Midbrain (tissue), 1 donor: ENCODE data around the gene BMP8A.
"Not testable (repeated sequence)": the region's sequence is repeated elsewhere in the genome, so short reads cannot be mapped to it uniquely, and the experiment has no call there.

ENCODE experiments used
- DNase-seq: peaks from one replicate; lab custom pipeline; 2025; lab: John Stamatoyannopoulos, UW

Gene BMP8A

GRCh38 chr1:39527190-39527579, 35.7 kb downstream of the BMP8A start:
- not testable (repeated sequence) for DNase-seq

- DNase-seq: no peak
Observed at GRCh38 chr1:39528082-39528481, 36.6 kb downstream of the BMP8A start.

- no peak for DNase-seq
Observed at GRCh38 chr1:39529901-39530535, 38.6 kb downstream of the BMP8A start.

DNA sequence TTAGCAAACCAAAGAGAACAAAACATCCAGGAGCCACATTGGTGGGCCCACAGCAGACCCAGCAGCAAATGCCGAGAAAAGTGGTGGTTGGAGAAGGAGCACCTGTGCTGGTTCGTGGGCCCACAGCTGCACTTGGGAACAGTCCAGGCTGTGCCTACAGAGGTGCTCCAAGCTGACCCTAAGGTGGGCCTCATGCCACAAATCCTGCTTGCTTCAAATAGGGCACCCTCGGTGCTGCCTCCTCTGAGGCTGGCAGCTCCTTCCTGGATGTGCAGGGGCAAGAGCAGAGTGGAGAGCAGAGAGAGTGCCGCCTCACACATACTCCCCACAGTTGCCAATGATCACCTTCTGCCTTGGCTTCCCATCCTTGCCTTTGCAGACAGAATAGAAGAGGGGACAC, 40.1 kb downstream of the BMP8A start:
- no peak for DNase-seq

DNA sequence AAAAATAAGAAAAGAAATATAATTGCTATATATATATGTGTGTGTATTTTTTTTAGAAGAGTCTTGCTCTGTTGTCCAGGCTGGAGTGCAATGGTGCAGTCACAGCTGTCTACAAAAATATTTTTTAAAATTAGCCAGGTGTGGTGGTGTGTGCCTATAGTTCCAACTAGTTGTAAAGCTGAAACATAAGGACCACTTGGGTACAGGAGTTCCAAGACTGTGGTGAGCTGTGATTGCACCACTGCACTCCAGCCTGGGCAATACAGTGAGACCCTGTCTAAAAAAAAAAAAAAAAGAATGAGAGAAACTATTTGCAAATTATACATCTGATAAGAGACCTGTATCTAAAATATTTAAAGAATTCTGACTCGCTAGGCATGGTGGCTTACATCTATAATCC, 42.0 kb downstream of the BMP8A start:
- no peak for DNase-seq

DNA sequence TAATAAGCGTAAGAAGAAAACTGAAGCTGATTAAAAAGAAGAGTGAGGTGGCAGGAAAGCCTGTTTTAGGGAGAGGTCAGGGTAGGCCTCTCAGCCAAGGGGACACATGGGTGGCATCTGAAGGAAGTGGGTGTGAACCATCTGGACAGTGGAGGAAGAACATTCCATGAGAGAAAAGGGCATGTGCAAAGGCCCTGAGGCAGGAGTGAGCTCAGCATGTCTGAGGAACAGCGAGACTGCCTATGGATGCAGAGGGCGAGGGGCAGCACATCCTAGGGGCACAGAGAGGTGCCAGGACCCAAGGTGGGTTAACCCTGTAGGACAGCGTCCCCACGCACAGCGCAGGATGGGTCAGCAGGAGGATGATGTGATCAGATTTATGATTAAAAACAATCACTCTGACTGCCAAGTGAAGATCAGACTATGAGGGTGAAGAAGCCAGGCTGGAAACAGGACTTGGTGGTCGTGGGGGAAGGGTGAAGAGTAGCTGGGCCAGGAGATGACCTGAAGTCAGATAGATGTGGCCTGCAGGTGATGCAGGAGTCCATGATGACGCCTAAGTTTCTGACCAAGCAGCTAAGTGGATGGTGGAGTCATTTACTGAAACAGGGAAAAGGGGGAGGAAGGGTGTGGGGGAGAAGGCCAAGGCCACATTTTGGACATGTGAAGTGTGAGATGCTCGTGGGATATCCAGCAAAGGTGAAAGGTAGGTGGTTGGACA, 47.3 kb downstream of the BMP8A start:
- DNase-seq: no peak

GRCh38 chr1:39539252-39539790, 47.9 kb downstream of the BMP8A start:
- DNase-seq: peak; percentile 83

DNA sequence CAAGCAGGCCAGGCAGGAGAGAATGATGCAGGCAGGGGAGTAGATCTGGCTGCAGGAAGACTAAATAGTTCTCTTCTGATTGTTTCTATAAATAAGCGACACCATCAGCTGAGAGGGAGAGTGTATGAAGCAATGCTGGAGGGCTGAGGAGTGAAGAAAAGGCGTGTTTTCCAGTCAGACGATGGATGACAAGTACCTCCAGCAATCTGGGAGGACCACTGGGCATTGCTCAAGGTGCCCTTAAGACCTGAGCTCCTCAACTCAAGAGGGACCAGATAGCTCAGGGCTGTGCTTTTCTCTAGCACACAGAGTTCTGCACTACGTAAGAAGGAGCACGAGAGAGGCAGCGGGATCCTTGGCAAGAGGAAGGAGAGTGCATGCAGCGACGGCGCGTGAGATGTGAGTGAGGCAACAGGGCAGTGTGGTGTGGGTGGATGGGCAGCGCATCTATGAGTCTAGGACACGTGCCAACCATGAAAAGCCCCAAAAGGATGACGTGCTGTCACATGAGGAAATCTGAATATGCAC, 49.1 kb downstream of the BMP8A start:
- peak; percentile 43 for DNase-seq

DNA sequence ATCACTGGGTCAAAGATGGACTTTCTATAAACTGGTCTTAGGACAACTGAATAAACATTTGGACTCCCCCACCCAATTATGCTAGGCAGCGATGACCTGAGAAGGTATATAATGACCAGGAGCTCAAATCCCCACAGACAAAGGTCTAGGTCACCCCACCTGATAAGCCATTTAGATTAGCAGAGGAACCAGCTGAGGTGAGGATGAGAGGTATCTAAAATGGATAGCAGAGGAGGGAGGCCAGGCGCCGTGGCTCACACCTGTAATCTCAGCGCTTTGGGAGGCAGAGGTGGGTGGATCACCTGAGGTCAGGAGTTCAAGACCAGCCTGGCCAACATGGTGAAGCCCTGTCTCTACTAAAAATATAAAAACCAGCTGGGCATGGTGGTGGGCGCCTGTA, 51.5 kb downstream of the BMP8A start:
- DNase-seq: no peak

DNA sequence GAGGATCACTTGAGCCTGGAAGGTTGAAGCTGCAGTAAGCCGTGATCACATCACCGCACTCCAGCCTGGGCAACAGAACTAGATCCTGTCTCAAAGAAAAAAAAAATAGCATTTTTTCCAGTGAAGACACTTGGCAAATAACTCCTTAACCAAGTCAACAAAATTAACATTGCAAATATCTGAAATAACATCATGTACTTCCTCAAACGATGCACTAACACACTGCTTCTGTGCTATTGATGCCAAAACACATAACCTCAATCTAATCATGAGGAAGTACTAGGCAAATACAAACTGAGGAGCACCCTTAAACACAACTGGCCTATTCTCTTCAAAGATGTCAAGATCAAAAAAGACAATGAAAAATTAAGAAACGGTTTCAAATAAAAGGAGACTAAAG, 52.9 kb downstream of the BMP8A start:
- no peak for DNase-seq

GRCh38 chr1:39545531-39545930, 54.1 kb downstream of the BMP8A start:
- no peak for DNase-seq

GRCh38 chr1:39554277-39554676, 62.8 kb downstream of the BMP8A start:
- no peak for DNase-seq

GRCh38 chr1:39561279-39561678, 69.8 kb downstream of the BMP8A start:
- no peak for DNase-seq

GRCh38 chr1:39562886-39563285, 71.5 kb downstream of the BMP8A start:
- no peak for DNase-seq

DNA sequence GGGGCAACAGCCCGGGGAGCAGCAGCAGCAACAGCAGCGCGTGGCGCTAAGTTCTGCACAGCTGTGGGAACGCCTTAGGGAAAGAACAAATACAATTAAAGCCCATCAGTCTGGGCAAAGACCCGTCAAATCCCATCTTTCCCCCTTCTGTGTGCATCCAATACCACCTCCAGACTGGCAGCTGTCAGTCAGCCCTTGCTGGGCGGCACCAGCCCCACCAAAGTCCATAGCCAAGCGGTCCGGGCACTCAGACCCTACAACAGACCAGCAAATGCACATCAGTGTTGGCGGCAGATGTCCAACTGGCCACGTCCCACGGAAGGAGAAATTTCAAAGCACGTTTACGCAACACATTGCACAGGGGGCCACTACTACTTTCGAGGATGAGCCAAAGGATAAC, 72.2 kb downstream of the BMP8A start:
- DNase-seq: no peak

DNA sequence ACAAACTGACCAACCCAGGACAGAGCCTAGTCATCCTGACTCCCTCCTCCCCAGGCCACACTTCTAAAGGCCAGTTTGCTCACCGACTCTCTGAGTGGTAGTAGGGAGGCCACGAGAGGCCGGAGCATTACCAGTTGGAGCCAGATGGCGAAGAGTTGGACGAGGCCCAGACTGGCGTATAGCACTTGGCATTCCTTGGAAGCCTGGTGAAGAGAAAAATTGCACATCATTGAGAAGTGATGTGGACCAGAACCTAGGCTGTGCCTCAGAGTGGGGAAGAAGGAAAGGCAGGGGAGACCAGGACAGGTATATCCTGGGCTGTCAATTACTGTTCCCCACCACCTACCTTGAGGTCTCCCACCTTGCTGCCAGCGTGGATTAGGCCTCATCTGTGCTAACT, 72.9 kb downstream of the BMP8A start:
- DNase-seq: no peak

- DNase-seq: no peak
Observed at GRCh38 chr1:39564941-39565340, 73.5 kb downstream of the BMP8A start.

DNA sequence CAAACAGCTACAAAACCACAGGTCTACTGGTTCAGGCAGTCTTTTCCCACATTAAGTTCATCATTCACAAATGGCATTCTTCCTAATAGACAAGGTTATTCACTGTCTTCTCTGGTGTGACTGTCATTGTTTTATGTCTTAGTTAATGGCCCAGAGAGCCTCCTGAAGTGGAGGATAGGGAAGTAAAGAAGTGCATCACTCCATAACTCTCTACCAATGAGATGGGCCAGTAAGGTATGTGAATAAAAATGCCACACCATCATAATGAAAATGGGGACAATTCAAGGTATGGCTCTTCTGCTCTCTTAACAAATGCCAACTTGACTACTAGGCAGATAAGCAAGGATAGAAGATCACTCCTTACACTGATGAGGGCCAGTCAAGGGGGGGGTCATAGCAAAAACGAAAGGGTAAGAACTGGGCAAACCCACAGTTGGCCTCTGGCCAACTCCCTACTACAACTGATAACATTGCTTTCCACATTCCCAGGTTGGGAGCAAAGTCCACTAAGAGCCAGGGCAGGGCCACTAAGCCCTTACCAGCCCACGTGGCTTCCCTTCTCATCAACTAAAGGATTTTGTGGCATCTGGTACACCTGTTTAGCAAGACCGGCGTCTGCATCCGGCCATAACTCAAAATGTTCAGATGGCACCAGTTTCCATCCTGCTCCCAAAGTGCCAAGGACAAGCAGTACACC, 75.2 kb downstream of the BMP8A start:
- no peak for DNase-seq

DNA sequence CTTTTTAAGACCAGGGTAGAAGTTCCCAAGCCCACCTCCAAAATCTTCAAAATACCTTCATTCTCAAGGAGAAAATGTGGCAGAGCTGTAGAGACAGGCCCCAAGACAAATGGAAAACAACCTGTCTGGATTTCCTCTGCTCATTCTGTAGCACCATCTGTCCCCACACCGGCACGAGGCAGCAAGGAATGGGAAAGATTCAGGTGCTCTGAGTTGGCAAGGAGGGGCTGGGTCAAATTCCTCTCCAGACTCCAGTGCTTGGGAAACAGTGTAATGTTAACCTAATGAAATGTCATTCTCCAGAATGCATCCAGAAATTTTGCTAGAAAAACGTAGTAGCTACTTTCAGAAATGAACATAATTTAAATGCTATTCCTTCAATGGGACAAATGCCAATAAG, 75.9 kb downstream of the BMP8A start:
- DNase-seq: no peak

DNA sequence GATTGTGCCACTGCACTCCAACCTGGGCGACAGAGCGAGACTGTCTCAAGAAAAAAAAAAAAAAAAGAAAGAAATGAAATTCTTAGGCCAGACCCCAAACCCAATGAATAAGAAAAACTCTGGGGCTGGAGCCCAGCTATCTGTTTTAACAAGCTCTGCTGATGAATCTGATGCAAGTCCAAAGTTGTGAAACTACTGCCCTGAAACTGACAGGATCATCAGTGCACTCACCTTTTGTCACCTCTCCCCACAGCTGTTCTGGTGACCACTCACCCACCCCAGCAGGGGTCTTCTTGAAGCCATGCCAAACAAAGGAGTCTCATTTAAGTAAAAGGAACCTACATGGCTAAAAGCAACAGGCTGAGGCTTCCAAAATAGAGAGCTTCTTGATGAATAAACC, 76.8 kb downstream of the BMP8A start:
- no peak for DNase-seq

GRCh38 chr1:39569034-39569433, 77.6 kb downstream of the BMP8A start:
- no peak for DNase-seq

GRCh38 chr1:39570477-39571177, 79.2 kb downstream of the BMP8A start:
- DNase-seq: no peak
